Body of pancreas (tissue), 4 donors: ENCODE measurements around the gene MYOG. TPM values are rescaled to one million over a fixed set of nuclear protein-coding genes. Genes with fewer than 3 reads are reported as not detected.

Source experiments
- ATAC-seq: fragments of 150-250 bp; one replicate; pipeline ENCODE4 v1.9.1; 2016
- DNase-seq, 4 donors: peaks; one replicate each; pipeline ENCODE4 v3.0.0-alpha.2; 2019
- H3K27ac ChIP-seq, 4 donors: fragments of 200-600 bp; sonication (generic); 1 replicate in 3 of 4; 2 replicates in 1 of 4; pipeline versions ENCODE4 v1.5.1 to v1.6.1; 2016 to 2019; ENCODE audit warnings: mild to moderate bottlenecking in 1 of 4, mixed read lengths in 1 of 4, moderate library complexity in 1 of 4
- H3K27me3 ChIP-seq, 2 donors: fragments of 200-600 bp; sonication (generic); one replicate each; pipeline ENCODE4 v1.6.0; 2016; ENCODE audit warnings: mild to moderate bottlenecking in 1 of 2
- H3K36me3 ChIP-seq, 2 donors: fragments of 200-600 bp; sonication (generic); replicated peaks in 1 of 2; 2 replicates each; pipeline ENCODE4 v1.5.1; 2016; ENCODE audit warnings: low read depth in 2 of 2; ENCODE audit not compliant: insufficient read depth in 1 of 2
- H3K4me1 ChIP-seq: fragments of 200-600 bp; sonication (generic); one replicate; pipeline ENCODE4 v1.6.0; 2016
- H3K4me3 ChIP-seq, 2 donors: fragments of 200-600 bp; sonication (generic); 1 replicate in 1 of 2; 2 replicates in 1 of 2; pipeline ENCODE4 v1.5.1; 2016 to 2019
- H3K9me3 ChIP-seq, 3 donors: fragments of 200-600 bp; sonication (generic); 1 replicate in 2 of 3; 2 replicates in 1 of 3; pipeline ENCODE4 v1.5.1; 2016
- CTCF ChIP-seq, 7 experiments: fragments of 450-650 bp in 4 of 7; fragments of 200-600 bp in 3 of 7; sonication (generic) in 3 of 7; IDR thresholded peaks; one replicate each; pipeline ENCODE4 v1.5.1; 2016 to 2019; ENCODE audit warnings: antibody characterized with exemption in 7 of 7
- POLR2A ChIP-seq, 3 donors: fragments of 450-650 bp; IDR thresholded peaks; one replicate each; pipeline ENCODE4 v1.6.1; 2016; ENCODE audit warnings: antibody characterized with exemption in 3 of 3, mild to moderate bottlenecking in 2 of 3
- WGBS, 2 donors: methylation state at CpG; one replicate each; pipeline ENCODE4 v1.1.5; 2017; 5-methylcytosine and 5-hydroxymethylcytosine counted together
- intact Hi-C: fragments of 100-400 bp; cut with DNase I; formaldehyde crosslinking; loops from one replicate; pipeline ENCODE4 v1.15.1; 2023
- total RNA-seq, 2 donors: library from RNA; depleted of rRNA; stranded (reverse); fragments of >200 nt; gene quantifications; one replicate each; pipeline ENCODE4 v1.1.0, GENCODE V29; 2016

The MYOG gene
- total RNA-seq, 2 donors from 2014 or later: not detected

- 55 to 70% methylated on average over 8 to 10 of the region's 10 CpGs for WGBS, 2 donors
- ATAC-seq (no peak), DNase-seq (peak in 1 of 4 donors; percentile 1)
- no peak overlapping the region for H3K27ac ChIP-seq
- TF ChIP-seq POLR2A (IDR thresholded peaks at IDR 0.05) (no peak), CTCF (IDR thresholded peaks at IDR 0.05) (no peak)
- no peak overlapping the region for H3K4me3 ChIP-seq
- H3K27me3 ChIP-seq: no peaks in the 10 kb centered on the region
- H3K9me3 ChIP-seq: no peaks in the 10 kb centered on the region
- intact Hi-C loops: no loop called here
- no peaks in the 10 kb centered on the region for H3K36me3 ChIP-seq
- H3K4me1 ChIP-seq: no peaks in the 10 kb centered on the region
These were observed 51.2 kb downstream of the MYOG start for GRCh38 chr1:203034422-203035110.

- no peak for ATAC-seq
- peak in 1 of 4 donors; percentile 2 for DNase-seq
- Histone ChIP-seq H3K36me3 (no peaks in the 10 kb centered on the region), H3K27me3 (no peaks in the 10 kb centered on the region), H3K4me1 (no peaks in the 10 kb centered on the region), H3K4me3 (no peak overlapping the region), H3K9me3 (no peaks in the 10 kb centered on the region), H3K27ac (no peak overlapping the region)
- 67 to 79% methylated on average over 2 of the region's 2 CpGs for WGBS, 2 donors
- intact Hi-C loops: no loop called here
- TF ChIP-seq CTCF (IDR thresholded peaks at IDR 0.05): no peak
- TF ChIP-seq POLR2A (IDR thresholded peaks at IDR 0.05): no peak
These were observed 51.9 kb downstream of the MYOG start for GRCh38 chr1:203033917-203034316.

- Histone ChIP-seq H3K27me3 (no peaks in the 10 kb centered on the region), H3K36me3 (no peaks in the 10 kb centered on the region), H3K4me1 (no peaks in the 10 kb centered on the region), H3K27ac (no peak overlapping the region), H3K4me3 (no peak overlapping the region), H3K9me3 (no peaks in the 10 kb centered on the region)
- 90 to 93% methylated on average over 2 of the region's 2 CpGs for WGBS, 2 donors
- no peak for TF ChIP-seq CTCF (IDR thresholded peaks at IDR 0.05)
- intact Hi-C loops: no loop called here
- no peak for ATAC-seq
- peak in 1 of 4 donors; percentile 2 for DNase-seq
These were observed 52.5 kb downstream of the MYOG start for GRCh38 chr1:203033287-203033686.

Other genes starting within 250 kb of the MYOG start
- 1 to 10 TPM; 2.6 to 4.0 TPM for gene RABIF, start 196.9 kb downstream of the MYOG start, total RNA-seq
- 10 to 100 TPM; 15.3 to 21.8 TPM for gene KLHL12, start 158.8 kb downstream of the MYOG start, total RNA-seq
- 10 to 100 TPM; 38.6 to 52.4 TPM for gene ADIPOR1, start 127.7 kb downstream of the MYOG start, total RNA-seq
- gene CYB5R1, start 118.8 kb downstream of the MYOG start, total RNA-seq: 10 to 100 TPM; 23.4 to 32.4 TPM
- 10 to 100 TPM; 47.7 to 86.7 TPM for gene TMEM183A, start 78.6 kb downstream of the MYOG start, total RNA-seq
- gene PPFIA4, start 59.5 kb downstream of the MYOG start, total RNA-seq: not detected
- 10 to 100 TPM; 16.1 to 21.1 TPM for gene ADORA1, start 41.7 kb upstream of the MYOG start, total RNA-seq
- not detected for gene MYBPH, start 89.8 kb upstream of the MYOG start, total RNA-seq
- 1 to 10 TPM; 5.4 to 8.2 TPM for gene CHI3L1, start 100.7 kb upstream of the MYOG start, total RNA-seq
- gene CHIT1, start 143.7 kb upstream of the MYOG start, total RNA-seq: under 1 TPM in 1 of 2 donors, not detected in 1; 0.26 TPM
- gene BTG2, start 219.5 kb upstream of the MYOG start, total RNA-seq: 100 to 1,000 TPM; 122 to 160 TPM